Vagina (tissue), 2 donors: ENCODE measurements around the gene GALNT16. TPM values are rescaled to one million over a fixed set of nuclear protein-coding genes. Genes with fewer than 3 reads are reported as not detected.
A peak's percentile ranks its signal among the peaks of the same experiment; 100 is the strongest.

Source experiments
- DNase-seq, 2 donors: peaks; one replicate each; pipeline ENCODE4 v3.0.0-alpha.2; 2017; ENCODE audit errors: extremely low spot score in 2 of 2
- H3K27ac ChIP-seq: fragments of 200-600 bp; sonication (generic); one replicate; pipeline ENCODE4 v1.5.1; 2019
- H3K27me3 ChIP-seq: fragments of 200-600 bp; sonication (generic); one replicate; pipeline ENCODE4 v1.5.1; 2019
- H3K36me3 ChIP-seq, 2 donors: fragments of 200-600 bp; sonication (generic); one replicate each; pipeline ENCODE4 v1.5.1; 2017 to 2019
- H3K4me1 ChIP-seq: fragments of 200-600 bp; sonication (generic); one replicate; pipeline ENCODE4 v1.5.1; 2019
- H3K4me3 ChIP-seq, 2 donors: fragments of 200-600 bp; sonication (generic); 1 replicate in 1 of 2; 2 replicates in 1 of 2; pipeline ENCODE4 v1.5.1; 2016 to 2019
- H3K9me3 ChIP-seq: fragments of 200-600 bp; sonication (generic); one replicate; pipeline ENCODE4 v1.5.1; 2019
- POLR2A ChIP-seq, 2 donors: fragments of 450-650 bp; IDR thresholded peaks; one replicate each; pipeline ENCODE4 v1.6.1; 2017; ENCODE audit warnings: antibody characterized with exemption in 2 of 2, mild to moderate bottlenecking in 2 of 2, moderate library complexity in 2 of 2
- POLR2AphosphoS5 ChIP-seq, 2 donors: sonication (generic); formaldehyde crosslinking; IDR thresholded peaks; one replicate each; pipeline ENCODE4 v1.9.0; 2017; ENCODE audit warnings: antibody characterized with exemption in 2 of 2, mild to moderate bottlenecking in 2 of 2, low read depth in 1 of 2; ENCODE audit not compliant: insufficient read depth in 1 of 2
- intact Hi-C: fragments of 100-400 bp; cut with DNase I; formaldehyde crosslinking; loops from one replicate; pipeline ENCODE4 v1.15.1; 2023
- total RNA-seq: library from RNA; depleted of rRNA; stranded (reverse); fragments of >200 nt; gene quantifications from one replicate; pipeline ENCODE4 v1.2.3, GENCODE V29; 2016
- TF ChIP-seq, protein P1 (sequence below), 3 experiments: fragments of 450-650 bp in 2 of 3; fragments of 200-600 bp in 1 of 3; sonication (generic) in 1 of 3; IDR thresholded peaks; one replicate each; pipeline ENCODE4 v1.5.1; 2017 to 2019; ENCODE audit warnings: antibody characterized with exemption in 3 of 3, mild to moderate bottlenecking in 2 of 3, moderate library complexity in 2 of 3

The GALNT16 gene
- total RNA-seq, 1 donor from 2014 or later, result 5.2 TPM

DNA sequence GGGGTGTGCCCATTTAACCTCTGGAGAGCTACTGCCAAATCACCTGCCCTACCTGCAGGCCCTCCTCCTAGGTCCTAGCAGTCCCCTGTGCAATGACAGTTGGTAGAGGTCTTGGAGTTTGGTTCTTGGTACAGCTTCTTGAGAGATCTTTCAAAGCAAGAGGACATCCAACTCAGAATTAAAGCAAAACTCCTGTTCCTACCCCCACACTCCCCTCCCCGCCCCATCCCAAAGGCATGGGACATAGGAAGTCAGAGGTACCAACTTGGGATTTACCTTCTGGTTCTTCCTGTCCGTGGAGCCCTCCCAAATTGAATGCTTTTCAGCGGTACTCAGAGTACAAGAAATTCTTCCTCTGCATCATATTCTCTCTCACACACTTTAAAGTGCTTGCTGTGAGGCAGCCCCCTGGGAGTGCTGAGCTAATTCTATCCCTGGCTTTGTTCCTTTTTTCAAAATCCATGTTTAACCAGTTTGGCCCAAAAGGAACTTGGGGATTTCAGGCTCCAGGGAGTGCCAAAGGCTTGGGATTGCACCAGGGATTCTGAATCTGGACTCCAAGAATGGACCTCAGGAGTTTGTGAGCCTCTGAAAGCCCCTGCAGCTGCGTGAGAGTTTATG is 40.8 kb downstream of the GALNT16 start:
- H3K4me1 ChIP-seq, result no peaks in the 10 kb centered on the region
- no peaks in the 10 kb centered on the region for H3K27me3 ChIP-seq
- no peak overlapping the region for H3K4me3 ChIP-seq
- no peaks in the 10 kb centered on the region for H3K36me3 ChIP-seq
- no peak overlapping the region for H3K27ac ChIP-seq
- peak in 1 of 2 donors; percentile 34 for DNase-seq
- intact Hi-C loops, result no loop called here
- no peaks in the 10 kb centered on the region for H3K9me3 ChIP-seq
- TF ChIP-seq, protein P1, sequence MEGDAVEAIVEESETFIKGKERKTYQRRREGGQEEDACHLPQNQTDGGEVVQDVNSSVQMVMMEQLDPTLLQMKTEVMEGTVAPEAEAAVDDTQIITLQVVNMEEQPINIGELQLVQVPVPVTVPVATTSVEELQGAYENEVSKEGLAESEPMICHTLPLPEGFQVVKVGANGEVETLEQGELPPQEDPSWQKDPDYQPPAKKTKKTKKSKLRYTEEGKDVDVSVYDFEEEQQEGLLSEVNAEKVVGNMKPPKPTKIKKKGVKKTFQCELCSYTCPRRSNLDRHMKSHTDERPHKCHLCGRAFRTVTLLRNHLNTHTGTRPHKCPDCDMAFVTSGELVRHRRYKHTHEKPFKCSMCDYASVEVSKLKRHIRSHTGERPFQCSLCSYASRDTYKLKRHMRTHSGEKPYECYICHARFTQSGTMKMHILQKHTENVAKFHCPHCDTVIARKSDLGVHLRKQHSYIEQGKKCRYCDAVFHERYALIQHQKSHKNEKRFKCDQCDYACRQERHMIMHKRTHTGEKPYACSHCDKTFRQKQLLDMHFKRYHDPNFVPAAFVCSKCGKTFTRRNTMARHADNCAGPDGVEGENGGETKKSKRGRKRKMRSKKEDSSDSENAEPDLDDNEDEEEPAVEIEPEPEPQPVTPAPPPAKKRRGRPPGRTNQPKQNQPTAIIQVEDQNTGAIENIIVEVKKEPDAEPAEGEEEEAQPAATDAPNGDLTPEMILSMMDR (IDR thresholded peaks at IDR 0.05), result no peak
- TF ChIP-seq POLR2AphosphoS5 (IDR thresholded peaks at IDR 0.05; ENCODE audit: insufficient read depth in 1 of 2, low read depth in 1 of 2) (no peak), POLR2A (IDR thresholded peaks at IDR 0.05) (no peak)

DNA sequence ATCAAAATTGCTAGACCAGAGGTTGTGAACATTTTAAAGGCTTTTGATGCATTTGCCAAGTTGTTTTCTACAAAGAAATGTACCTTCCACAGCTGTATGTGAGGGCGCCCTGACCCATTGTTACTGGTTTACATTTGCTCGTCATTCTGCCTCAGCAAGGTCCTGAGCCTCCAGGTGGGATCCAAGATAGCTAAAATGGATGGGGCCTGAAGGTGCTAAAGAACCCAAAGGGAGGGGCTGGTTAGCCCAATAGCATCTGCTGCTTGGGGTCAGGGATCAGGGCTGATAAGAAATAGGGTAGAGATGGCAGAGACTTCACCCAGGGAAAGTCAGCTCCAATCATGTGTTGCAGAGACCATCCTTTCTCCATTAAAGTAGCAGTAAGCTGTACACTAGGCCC is 43.1 kb downstream of the GALNT16 start:
- H3K9me3 ChIP-seq, result no peaks in the 10 kb centered on the region
- intact Hi-C loops, result no loop called here
- no peak overlapping the region for H3K27ac ChIP-seq
- DNase-seq, result peak in 1 of 2 donors; percentile 61
- TF ChIP-seq, protein P1 (IDR thresholded peaks at IDR 0.05), result no peak
- TF ChIP-seq POLR2AphosphoS5 (IDR thresholded peaks at IDR 0.05; ENCODE audit: insufficient read depth in 1 of 2, low read depth in 1 of 2) (no peak), POLR2A (IDR thresholded peaks at IDR 0.05) (no peak)
- H3K27me3 ChIP-seq, result no peaks in the 10 kb centered on the region
- H3K36me3 ChIP-seq, result no peaks in the 10 kb centered on the region
- no peaks in the 10 kb centered on the region for H3K4me1 ChIP-seq
- no peak overlapping the region for H3K4me3 ChIP-seq

DNA sequence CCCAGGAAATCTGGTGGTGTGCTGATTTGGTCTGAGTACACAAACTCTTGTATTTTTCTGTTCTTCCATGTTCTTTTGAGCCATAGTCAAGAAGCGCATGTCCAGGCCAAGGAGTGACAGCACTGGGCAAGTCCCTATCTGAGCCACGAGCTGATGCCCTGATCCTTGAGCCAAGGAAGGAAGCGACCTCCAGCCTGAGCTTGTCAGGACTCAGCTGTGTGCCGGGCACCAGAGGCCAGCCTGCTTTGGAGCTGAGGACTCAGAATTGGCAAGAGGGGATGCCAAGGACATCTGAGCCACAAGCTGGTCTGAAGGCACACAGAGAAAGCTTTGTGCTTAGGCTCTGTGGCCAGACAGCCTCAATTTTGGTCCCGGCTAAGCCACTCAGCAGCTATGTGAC is 52.6 kb downstream of the GALNT16 start:
- Histone ChIP-seq H3K36me3 (no peaks in the 10 kb centered on the region), H3K4me1 (peaks cover 5% of the 10 kb centered on the region), H3K27me3 (no peaks in the 10 kb centered on the region), H3K4me3 (no peak overlapping the region), H3K27ac (no peak overlapping the region), H3K9me3 (no peaks in the 10 kb centered on the region)
- TF ChIP-seq POLR2AphosphoS5 (IDR thresholded peaks at IDR 0.05; ENCODE audit: insufficient read depth in 1 of 2, low read depth in 1 of 2) (no peak), POLR2A (IDR thresholded peaks at IDR 0.05) (no peak)
- TF ChIP-seq, protein P1 (IDR thresholded peaks at IDR 0.05), result no peak
- no peak for DNase-seq
- intact Hi-C loops, result no loop called here

DNA sequence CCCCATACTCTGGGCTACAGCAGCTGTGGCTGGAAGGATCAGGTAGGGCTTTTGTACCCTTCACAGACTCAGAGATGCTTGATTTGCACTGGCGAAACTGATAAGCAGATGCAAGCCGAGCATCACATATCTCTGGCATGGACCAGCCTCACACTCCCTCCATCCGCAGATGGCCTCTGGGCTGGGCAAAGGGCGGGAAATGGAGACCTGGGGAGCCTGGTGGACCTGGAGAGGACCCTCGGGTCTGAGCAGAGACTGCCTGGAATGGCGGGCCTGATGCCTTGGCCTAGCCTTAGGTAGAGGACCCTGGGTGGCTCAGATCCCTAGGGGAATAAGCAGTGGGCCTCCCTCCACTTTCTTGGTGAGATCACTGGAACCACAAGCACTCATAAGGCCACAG is 53.2 kb downstream of the GALNT16 start:
- no peak overlapping the region for H3K4me3 ChIP-seq

DNA sequence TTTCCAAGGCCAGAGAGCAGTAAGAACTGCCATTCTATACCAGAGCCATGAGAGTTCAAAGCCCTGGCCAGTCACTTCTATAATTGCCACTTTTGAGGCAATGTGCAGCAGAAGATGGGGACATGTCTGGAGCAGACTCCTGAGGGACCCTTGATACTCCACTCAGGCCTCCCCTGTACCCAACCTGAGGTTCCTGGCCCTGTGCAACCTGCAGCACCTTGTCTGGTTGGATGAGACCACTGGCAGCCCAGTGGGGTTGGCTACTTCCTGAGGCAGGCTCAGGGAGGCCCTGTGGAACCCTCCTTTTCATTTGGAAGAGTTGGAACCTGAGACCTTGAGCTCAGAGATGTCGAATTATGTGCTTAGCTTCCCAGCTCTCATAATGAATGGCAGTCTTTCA is 54.4 kb downstream of the GALNT16 start:
- Histone ChIP-seq H3K27me3 (no peaks in the 10 kb centered on the region), H3K9me3 (no peaks in the 10 kb centered on the region), H3K4me3 (no peak overlapping the region), H3K36me3 (no peaks in the 10 kb centered on the region), H3K27ac (peak overlapping the region; percentile 39), H3K4me1 (peaks cover 8% of the 10 kb centered on the region)
- peak in 1 of 2 donors; percentile 34 for DNase-seq
- TF ChIP-seq, protein P1 (IDR thresholded peaks at IDR 0.05), result no peak
- TF ChIP-seq POLR2AphosphoS5 (IDR thresholded peaks at IDR 0.05; ENCODE audit: insufficient read depth in 1 of 2, low read depth in 1 of 2) (no peak), POLR2A (IDR thresholded peaks at IDR 0.05) (no peak)
- intact Hi-C loops, result no loop called here

More for the DNA sequence above, 53.2 kb downstream of the GALNT16 start:
- Histone ChIP-seq H3K36me3 (no peaks in the 10 kb centered on the region), H3K4me1 (peaks cover 8% of the 10 kb centered on the region), H3K9me3 (no peaks in the 10 kb centered on the region), H3K27ac (no peak overlapping the region), H3K27me3 (no peaks in the 10 kb centered on the region)
- TF ChIP-seq, protein P1 (IDR thresholded peaks at IDR 0.05), result no peak
- TF ChIP-seq POLR2AphosphoS5 (IDR thresholded peaks at IDR 0.05; ENCODE audit: insufficient read depth in 1 of 2, low read depth in 1 of 2), result no peak
- no peak for TF ChIP-seq POLR2A (IDR thresholded peaks at IDR 0.05)
- DNase-seq, result no peak
- intact Hi-C loops, result no loop called here
